Stomach (tissue), 4 donors: ENCODE data around the gene POLR2L.

Experiments used
- POLR2AphosphoS5 ChIP-seq, 3 donors: sonication (generic); formaldehyde crosslinking; IDR thresholded peaks; one replicate each; pipeline ENCODE4 v1.6.1; 2016; ENCODE audit warnings: antibody characterized with exemption in 3 of 3
- TF ChIP-seq, protein P1 (sequence below), 7 experiments: fragments of 450-650 bp in 4 of 7; fragments of 200-600 bp in 3 of 7; sonication (generic) in 3 of 7; IDR thresholded peaks; one replicate each; pipeline ENCODE4 v1.5.1; 2016 to 2019; ENCODE audit warnings: antibody characterized with exemption in 7 of 7, control low read depth in 2 of 7, mild to moderate bottlenecking in 1 of 7

- TF ChIP-seq, protein P1, sequence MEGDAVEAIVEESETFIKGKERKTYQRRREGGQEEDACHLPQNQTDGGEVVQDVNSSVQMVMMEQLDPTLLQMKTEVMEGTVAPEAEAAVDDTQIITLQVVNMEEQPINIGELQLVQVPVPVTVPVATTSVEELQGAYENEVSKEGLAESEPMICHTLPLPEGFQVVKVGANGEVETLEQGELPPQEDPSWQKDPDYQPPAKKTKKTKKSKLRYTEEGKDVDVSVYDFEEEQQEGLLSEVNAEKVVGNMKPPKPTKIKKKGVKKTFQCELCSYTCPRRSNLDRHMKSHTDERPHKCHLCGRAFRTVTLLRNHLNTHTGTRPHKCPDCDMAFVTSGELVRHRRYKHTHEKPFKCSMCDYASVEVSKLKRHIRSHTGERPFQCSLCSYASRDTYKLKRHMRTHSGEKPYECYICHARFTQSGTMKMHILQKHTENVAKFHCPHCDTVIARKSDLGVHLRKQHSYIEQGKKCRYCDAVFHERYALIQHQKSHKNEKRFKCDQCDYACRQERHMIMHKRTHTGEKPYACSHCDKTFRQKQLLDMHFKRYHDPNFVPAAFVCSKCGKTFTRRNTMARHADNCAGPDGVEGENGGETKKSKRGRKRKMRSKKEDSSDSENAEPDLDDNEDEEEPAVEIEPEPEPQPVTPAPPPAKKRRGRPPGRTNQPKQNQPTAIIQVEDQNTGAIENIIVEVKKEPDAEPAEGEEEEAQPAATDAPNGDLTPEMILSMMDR (IDR thresholded peaks at IDR 0.05) = no peak
- TF ChIP-seq POLR2AphosphoS5 (IDR thresholded peaks at IDR 0.05) = no peak
Observed at GRCh38 chr11:801097-801780, 41.1 kb downstream of the POLR2L start.
